Neutrophil (primary cell): ENCODE measurements around the gene ANAPC1.
"Not testable (repeated sequence)": the region's sequence is repeated elsewhere in the genome, so short reads cannot be mapped to it uniquely, and the experiment has no call there.

Experiments
- H3K27ac ChIP-seq: fragments of 200-600 bp; sonication (generic); 2 replicates; pipeline ENCODE4 v1.5.1; 2016; ENCODE audit warnings: mild to moderate bottlenecking, moderate library complexity
- H3K27me3 ChIP-seq: fragments of 200-600 bp; sonication (generic); 2 replicates; pipeline ENCODE4 v1.6.0; 2016; ENCODE audit warnings: mild to moderate bottlenecking
- H3K36me3 ChIP-seq: fragments of 200-600 bp; sonication (generic); 2 replicates; pipeline ENCODE4 v1.5.1; 2017
- H3K4me1 ChIP-seq, 2 experiments: fragments of 200-600 bp in 1 of 2; sonication (generic) in 1 of 2; 1 replicate in 1 of 2; 2 replicates in 1 of 2; pipeline versions ENCODE4 v1.5.1 to v1.6.1; 2013 to 2016; ENCODE audit warnings: low read depth in 1 of 2, low read length in 1 of 2, mild to moderate bottlenecking in 1 of 2, moderate library complexity in 1 of 2; ENCODE audit not compliant: control insufficient read depth in 1 of 2, insufficient read depth in 1 of 2
- H3K4me3 ChIP-seq, 2 experiments: fragments of 200-600 bp in 1 of 2; sonication (generic) in 1 of 2; 1 replicate in 1 of 2; 2 replicates in 1 of 2; pipeline ENCODE4 v1.5.1; 2013 to 2016; ENCODE audit warnings: low read depth in 1 of 2, low read length in 1 of 2, mild to moderate bottlenecking in 1 of 2, moderate library complexity in 1 of 2
- H3K9me3 ChIP-seq: fragments of 200-600 bp; sonication (generic); 2 replicates; pipeline ENCODE4 v1.5.1; 2016
- CTCF ChIP-seq: fragments of 200-600 bp; sonication (generic); IDR thresholded peaks from 2 replicates; pipeline ENCODE4 v1.5.1; 2016; ENCODE audit warnings: antibody characterized with exemption

The ANAPC1 gene

GRCh38 chr2:111917106-111917505 lies 33.1 kb upstream of the ANAPC1 start:
- H3K36me3 ChIP-seq: no peaks in the 10 kb centered on the region
- no peaks in the 10 kb centered on the region for H3K9me3 ChIP-seq
- no peaks in the 10 kb centered on the region for H3K27me3 ChIP-seq
- H3K4me3 ChIP-seq: no peak overlapping the region
- no peak overlapping the region for H3K27ac ChIP-seq
- H3K4me1 ChIP-seq: peaks cover 6% of the 10 kb centered on the region in 2 experiments
- TF ChIP-seq CTCF: no peak

GRCh38 chr2:111912547-111912946 lies 28.6 kb upstream of the ANAPC1 start:
- no peaks in the 10 kb centered on the region for H3K9me3 ChIP-seq
- no peaks in the 10 kb centered on the region for H3K27me3 ChIP-seq
- peaks cover 6% of the 10 kb centered on the region in 2 experiments for H3K4me1 ChIP-seq
- TF ChIP-seq CTCF: no peak
- H3K4me3 ChIP-seq: no peak overlapping the region
- no peak overlapping the region for H3K27ac ChIP-seq
- no peaks in the 10 kb centered on the region for H3K36me3 ChIP-seq

- not testable (repeated sequence) for H3K4me1 ChIP-seq, H3K36me3 ChIP-seq, H3K27me3 ChIP-seq, H3K27ac ChIP-seq, H3K9me3 ChIP-seq, H3K4me3 ChIP-seq
Observed at GRCh38 chr2:111911295-111911977, 27.4 kb upstream of the ANAPC1 start.

GRCh38 chr2:111910609-111911277 lies 26.8 kb upstream of the ANAPC1 start:
- Histone ChIP-seq H3K9me3 (no peaks in the 10 kb centered on the region), H3K36me3 (no peaks in the 10 kb centered on the region), H3K4me1 (peaks cover 6% of the 10 kb centered on the region in 2 experiments), H3K27ac (no peak overlapping the region), H3K27me3 (no peaks in the 10 kb centered on the region), H3K4me3 (no peak overlapping the region)
- TF ChIP-seq CTCF: no peak

GRCh38 chr2:111909997-111910396 lies 26.0 kb upstream of the ANAPC1 start:
- H3K27ac ChIP-seq, H3K36me3 ChIP-seq, H3K27me3 ChIP-seq, H3K9me3 ChIP-seq, H3K4me1 ChIP-seq, H3K4me3 ChIP-seq: not testable (repeated sequence)

GRCh38 chr2:111909079-111909478 lies 25.1 kb upstream of the ANAPC1 start:
- Histone ChIP-seq H3K27ac (no peak overlapping the region), H3K4me1 (peaks cover 6% of the 10 kb centered on the region in 2 experiments), H3K27me3 (no peaks in the 10 kb centered on the region), H3K4me3 (no peak overlapping the region), H3K36me3 (no peaks in the 10 kb centered on the region), H3K9me3 (no peaks in the 10 kb centered on the region)
- no peak for TF ChIP-seq CTCF
